Esophagus squamous epithelium (tissue), 4 donors: ENCODE measurements around the gene CLCNKA.

ENCODE experiments used
- CTCF ChIP-seq, 6 experiments: fragments of 450-650 bp in 4 of 6; fragments of 200-600 bp in 2 of 6; sonication (generic) in 2 of 6; IDR thresholded peaks; one replicate each; pipeline ENCODE4 v1.5.1; 2016 to 2019; ENCODE audit warnings: antibody characterized with exemption in 6 of 6, mild to moderate bottlenecking in 4 of 6, moderate library complexity in 4 of 6
- POLR2A ChIP-seq, 4 donors: fragments of 450-650 bp; IDR thresholded peaks; one replicate each; pipeline ENCODE4 v1.6.1; 2017; ENCODE audit warnings: antibody characterized with exemption in 4 of 4, mild to moderate bottlenecking in 4 of 4, moderate library complexity in 3 of 4

- TF ChIP-seq POLR2A (IDR thresholded peaks at IDR 0.05) (no peak), CTCF (IDR thresholded peaks at IDR 0.05) (no peak)
These were observed 29.2 kb downstream of the CLCNKA start for GRCh38 chr1:16051039-16051438.
